Measurements from ENCODE around the gene ZG16B.
A peak's percentile ranks its signal among the peaks of the same experiment; 100 is the strongest.

The ZG16B gene

GRCh38 chr16:2867987-2868789, 38.1 kb downstream of the ZG16B start:
- DNase-seq (ENCODE audit: low read depth) = peak; percentile 84

DNA sequence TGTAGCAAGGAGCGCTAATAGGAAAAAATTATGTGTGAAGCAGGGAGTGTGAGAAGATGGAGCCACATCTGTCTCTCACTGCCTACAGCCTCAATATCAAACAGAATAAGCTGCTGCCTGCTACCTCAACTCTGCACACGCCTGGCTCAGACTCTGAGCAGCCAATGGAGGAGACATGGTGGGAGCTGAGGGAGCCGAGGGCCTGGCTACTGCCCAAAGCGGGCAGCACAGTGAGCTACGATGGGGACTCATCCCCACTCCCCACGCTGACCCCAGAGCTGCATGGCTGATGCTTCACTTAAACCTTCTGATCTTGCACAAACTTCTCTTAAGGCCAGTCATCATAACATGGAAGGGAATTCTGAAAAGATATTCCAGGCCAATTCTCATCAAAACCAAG, 41.8 kb downstream of the ZG16B start:
- DNase-seq (ENCODE audit: low read depth) = no peak

DNA sequence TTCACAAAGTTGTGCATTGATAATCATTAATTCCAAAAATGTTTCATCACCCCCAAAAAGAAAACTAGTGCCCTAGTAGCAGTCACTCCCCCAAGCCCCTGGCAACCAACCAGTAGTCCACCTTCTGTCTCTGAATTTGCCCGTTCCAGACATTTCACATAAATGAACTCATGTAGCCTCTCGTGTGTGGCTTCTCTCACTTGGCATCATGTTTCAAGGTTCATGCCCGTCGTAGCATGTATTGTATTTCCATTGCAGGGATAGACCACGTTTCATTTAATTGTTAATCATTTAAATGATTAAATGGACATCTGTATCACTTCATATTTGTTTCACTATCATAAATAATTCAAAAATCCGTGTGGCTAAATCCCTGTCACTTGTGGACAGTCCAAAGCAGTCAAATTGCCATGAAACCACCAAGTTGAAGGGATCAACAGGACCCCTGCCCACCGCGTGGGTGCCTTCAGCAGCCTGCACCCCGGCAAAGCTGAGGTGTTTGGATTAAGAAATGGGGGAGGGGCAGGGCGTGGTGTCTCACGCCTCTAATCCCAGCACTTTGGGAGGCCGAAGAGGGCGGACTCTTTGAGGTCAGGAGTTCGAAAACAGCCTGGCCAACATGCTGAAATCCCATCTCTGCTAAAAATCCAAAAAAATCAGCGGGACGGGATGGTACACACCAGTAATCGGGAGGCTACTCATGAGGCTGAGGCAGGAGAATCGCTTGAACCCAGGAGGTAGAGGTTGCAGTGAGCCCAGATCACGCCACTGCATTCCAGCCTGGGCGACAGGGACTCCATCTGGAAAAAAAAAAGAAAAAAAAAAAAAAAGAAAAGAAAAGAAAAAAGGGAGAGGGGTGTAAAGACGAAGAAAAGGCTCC, 44.2 kb downstream of the ZG16B start:
- DNase-seq (ENCODE audit: low read depth) = no peak

- DNase-seq (ENCODE audit: low read depth) = peak; percentile 46
These were observed 44.8 kb downstream of the ZG16B start for GRCh38 chr16:2874912-2875362.

DNA sequence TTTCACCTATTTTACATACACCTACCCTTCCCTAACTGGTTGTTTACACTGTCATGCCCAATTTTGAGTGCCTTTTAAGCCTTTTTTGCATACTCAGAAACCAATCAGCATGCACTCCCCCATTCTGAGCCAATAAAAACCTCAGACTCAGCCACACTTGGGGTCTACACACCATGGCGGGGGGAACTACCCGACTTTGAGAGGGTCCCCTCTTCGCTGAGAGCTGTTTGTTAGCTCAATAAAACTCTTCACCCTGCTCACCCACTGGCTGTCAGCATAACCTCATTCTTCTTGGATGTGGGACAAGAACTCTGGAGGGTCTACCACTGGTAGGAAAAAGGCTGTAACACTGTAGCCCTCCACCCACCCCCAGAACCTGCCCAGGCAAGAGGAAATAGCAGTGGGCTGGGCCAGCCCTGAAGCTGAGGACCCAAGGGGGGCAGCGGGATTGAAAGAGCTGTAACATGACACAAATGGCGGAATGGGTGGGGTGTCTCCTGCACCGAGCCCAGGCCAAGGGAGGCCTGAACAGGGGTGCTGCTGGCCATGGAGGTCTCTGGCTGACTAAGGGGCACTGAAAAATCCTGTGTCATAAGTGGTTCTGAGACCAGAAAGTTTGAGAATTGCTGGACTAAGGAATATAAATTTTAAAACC, 49.9 kb downstream of the ZG16B start:
- DNase-seq (ENCODE audit: low read depth) = no peak
